Neural crest cell (in vitro differentiated cells): Measurements from ENCODE around the gene HOXC6. TPM values are rescaled to one million over a fixed set of nuclear protein-coding genes. Genes with fewer than 3 reads are reported as not detected.
"Not testable (repeated sequence)": the region's sequence is repeated elsewhere in the genome, so short reads cannot be mapped to it uniquely, and the experiment has no call there.

Source experiments
- DNase-seq: peaks from one replicate; pipeline ENCODE4 v3.0.0; 2021; ENCODE audit warnings: low read depth, mixed read lengths, low spot score
- H3K27ac Mint-ChIP-seq: one replicate; pipeline ENCODE4 v1.8.0; 2021; ENCODE audit warnings: mild to moderate bottlenecking, mixed read lengths; ENCODE audit not compliant: unreplicated experiment
- H3K27me3 Mint-ChIP-seq: 2 replicates; pipeline ENCODE4 v1.8.0; 2021; ENCODE audit warnings: low read depth, mild to moderate bottlenecking, mixed read lengths
- H3K36me3 Mint-ChIP-seq: 2 replicates; pipeline ENCODE4 v1.8.0; 2021; ENCODE audit warnings: low read depth, mild to moderate bottlenecking, mixed read lengths
- H3K4me1 Mint-ChIP-seq: 2 replicates; pipeline ENCODE4 v1.8.0; 2021; ENCODE audit warnings: mixed read lengths
- H3K4me3 Mint-ChIP-seq: one replicate; pipeline ENCODE4 v1.8.0; 2021; ENCODE audit warnings: mild to moderate bottlenecking, mixed read lengths
- H3K9me3 Mint-ChIP-seq: 2 replicates; pipeline ENCODE4 v1.8.0; 2021; ENCODE audit warnings: mixed read lengths
- total RNA-seq: library from RNA; stranded (reverse); gene quantifications from 2 replicates; pipeline ENCODE4 v1.2.1, GENCODE V29; 2021
- TF ChIP-seq, protein P1 (sequence below): fragments of 200-600 bp; sonication (generic); conservative IDR thresholded peaks from 2 replicates; pipeline ENCODE4 v1.5.0; 2021; ENCODE audit warnings: antibody characterized with exemption, mild to moderate bottlenecking

The HOXC6 gene
- total RNA-seq, 1 donor from 2014 or later, result 11.0 TPM

DNA sequence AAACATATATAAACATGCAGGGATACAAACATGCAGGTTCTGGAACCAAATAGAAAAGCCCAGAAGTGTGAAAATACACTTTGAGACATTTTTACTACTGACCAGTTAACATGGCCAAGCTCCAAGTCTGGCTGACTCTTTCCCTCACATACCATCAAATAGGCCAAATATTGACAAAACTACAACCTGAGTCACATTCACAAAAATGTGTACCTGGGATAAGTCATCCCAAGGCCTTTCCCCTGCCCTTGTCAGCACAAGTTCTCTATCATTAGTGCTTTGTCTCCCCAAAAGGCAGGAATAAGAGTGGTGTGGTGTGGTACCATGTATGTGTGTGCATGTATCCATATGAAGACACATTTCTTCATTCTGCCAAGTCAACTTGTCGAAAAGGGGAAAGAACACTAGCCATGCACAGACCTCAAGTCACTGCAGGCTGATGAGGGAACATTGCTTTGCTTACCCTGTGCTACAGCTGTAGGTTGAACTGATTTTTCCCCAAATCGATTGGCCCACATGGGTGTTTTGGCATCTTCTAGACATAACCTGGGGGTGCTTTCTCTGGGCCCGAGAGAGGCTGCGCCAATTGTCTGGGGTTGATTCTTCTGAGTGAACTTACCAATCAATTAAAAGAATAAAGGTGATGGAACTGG lies 40.3 kb downstream of the HOXC6 start:
- H3K27ac Mint-ChIP-seq, result no peak overlapping the region
- TF ChIP-seq, protein P1, sequence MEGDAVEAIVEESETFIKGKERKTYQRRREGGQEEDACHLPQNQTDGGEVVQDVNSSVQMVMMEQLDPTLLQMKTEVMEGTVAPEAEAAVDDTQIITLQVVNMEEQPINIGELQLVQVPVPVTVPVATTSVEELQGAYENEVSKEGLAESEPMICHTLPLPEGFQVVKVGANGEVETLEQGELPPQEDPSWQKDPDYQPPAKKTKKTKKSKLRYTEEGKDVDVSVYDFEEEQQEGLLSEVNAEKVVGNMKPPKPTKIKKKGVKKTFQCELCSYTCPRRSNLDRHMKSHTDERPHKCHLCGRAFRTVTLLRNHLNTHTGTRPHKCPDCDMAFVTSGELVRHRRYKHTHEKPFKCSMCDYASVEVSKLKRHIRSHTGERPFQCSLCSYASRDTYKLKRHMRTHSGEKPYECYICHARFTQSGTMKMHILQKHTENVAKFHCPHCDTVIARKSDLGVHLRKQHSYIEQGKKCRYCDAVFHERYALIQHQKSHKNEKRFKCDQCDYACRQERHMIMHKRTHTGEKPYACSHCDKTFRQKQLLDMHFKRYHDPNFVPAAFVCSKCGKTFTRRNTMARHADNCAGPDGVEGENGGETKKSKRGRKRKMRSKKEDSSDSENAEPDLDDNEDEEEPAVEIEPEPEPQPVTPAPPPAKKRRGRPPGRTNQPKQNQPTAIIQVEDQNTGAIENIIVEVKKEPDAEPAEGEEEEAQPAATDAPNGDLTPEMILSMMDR, result no peak
- peaks cover 90% of the 10 kb centered on the region for H3K27me3 Mint-ChIP-seq
- H3K4me3 Mint-ChIP-seq, result no peak overlapping the region
- no peaks in the 10 kb centered on the region for H3K4me1 Mint-ChIP-seq
- no peak for DNase-seq
- no peaks in the 10 kb centered on the region for H3K36me3 Mint-ChIP-seq
- H3K9me3 Mint-ChIP-seq, result no peaks in the 10 kb centered on the region

DNA sequence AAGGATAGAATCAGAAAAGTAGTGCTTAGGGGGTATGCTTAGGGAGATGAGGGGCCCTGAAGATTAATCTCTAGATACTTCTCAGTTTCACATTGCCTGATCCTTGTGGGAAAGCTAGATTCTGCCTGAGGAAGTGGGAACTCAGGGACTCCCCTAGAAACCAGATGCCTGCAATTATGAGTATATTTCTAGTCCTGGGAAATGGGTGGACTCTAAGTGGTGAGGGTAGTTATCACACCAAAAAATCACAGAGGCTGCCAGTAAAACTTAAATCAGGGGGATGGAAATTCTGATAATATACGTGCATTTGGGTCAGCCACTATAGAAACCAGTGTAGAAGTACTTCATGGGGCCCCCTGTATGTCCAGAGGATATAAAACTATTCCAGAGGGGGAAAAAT lies 43.7 kb downstream of the HOXC6 start:
- H3K4me3 Mint-ChIP-seq, result no peak overlapping the region
- DNase-seq, result no peak
- no peak overlapping the region for H3K27ac Mint-ChIP-seq
- H3K36me3 Mint-ChIP-seq, result no peaks in the 10 kb centered on the region
- peaks cover 95% of the 10 kb centered on the region for H3K27me3 Mint-ChIP-seq
- H3K9me3 Mint-ChIP-seq, result no peaks in the 10 kb centered on the region
- H3K4me1 Mint-ChIP-seq, result no peaks in the 10 kb centered on the region
- TF ChIP-seq, protein P1, result no peak

DNA sequence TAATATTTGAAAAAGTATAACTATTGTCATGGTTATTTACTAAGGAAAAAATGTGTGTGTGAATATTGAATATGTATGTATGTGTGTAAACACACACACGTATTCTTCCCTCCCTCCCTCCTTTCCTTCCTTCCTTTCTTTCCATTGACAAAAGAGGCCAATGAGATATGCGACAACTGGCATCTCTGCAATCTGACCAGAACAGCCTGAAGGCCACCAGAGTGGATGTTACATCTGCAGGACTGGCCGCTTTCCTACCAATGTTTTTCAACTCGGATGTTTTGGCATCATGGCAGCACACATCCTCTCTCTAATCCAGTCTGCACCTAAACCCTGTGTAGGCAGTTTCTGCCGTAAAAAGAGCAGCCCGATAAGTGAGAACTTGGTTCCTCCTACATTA lies 46.1 kb downstream of the HOXC6 start:
- TF ChIP-seq, protein P1, result no peak
- no peaks in the 10 kb centered on the region for H3K9me3 Mint-ChIP-seq
- DNase-seq, result no peak
- H3K36me3 Mint-ChIP-seq, result no peaks in the 10 kb centered on the region
- H3K27me3 Mint-ChIP-seq, result peaks cover 99% of the 10 kb centered on the region
- H3K4me3 Mint-ChIP-seq, result no peak overlapping the region
- H3K4me1 Mint-ChIP-seq, result no peaks in the 10 kb centered on the region
- no peak overlapping the region for H3K27ac Mint-ChIP-seq

DNA sequence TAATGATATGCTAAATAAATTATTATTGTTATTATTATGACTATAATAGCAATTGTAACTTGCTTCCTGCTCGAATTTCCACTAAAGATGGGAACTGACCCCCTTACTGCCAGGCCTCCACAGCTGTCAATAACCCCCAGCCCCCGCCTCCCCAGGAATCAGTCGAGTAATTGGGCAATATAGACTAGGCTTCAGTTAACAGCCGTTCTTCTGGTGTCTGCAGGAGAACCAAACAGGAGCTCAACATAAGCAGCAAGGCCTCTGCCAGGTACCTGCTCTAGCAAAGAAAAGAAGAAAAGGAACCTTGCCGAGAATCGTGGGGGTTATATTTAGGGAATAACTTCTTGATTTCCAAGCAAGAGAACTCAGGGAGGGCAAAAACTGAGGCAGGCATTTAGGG lies 47.2 kb downstream of the HOXC6 start:
- H3K36me3 Mint-ChIP-seq, result no peaks in the 10 kb centered on the region
- no peaks in the 10 kb centered on the region for H3K9me3 Mint-ChIP-seq
- H3K27me3 Mint-ChIP-seq, result peaks cover 99% of the 10 kb centered on the region
- TF ChIP-seq, protein P1, result no peak
- H3K27ac Mint-ChIP-seq, result no peak overlapping the region
- H3K4me1 Mint-ChIP-seq, result no peaks in the 10 kb centered on the region
- H3K4me3 Mint-ChIP-seq, result no peak overlapping the region
- DNase-seq, result no peak

DNA sequence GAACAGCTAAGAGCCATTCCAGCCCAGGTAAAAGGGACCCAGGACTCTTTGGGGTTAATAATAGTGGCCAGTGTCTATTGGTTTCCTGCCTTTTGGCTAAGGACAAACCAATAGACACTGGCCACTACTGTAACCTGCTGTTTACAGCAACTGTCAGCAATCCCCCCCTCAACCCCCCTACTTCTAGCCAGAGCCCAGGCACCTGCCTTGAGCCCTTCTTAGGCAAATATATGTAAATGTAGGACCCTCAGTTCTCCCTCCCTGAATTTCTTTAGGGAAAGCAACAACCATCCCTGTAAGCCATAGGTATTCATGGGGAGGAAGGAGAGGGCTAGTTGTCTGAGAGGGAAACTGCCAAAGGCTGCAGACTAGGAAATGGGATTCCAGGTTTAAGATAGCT lies 47.7 kb downstream of the HOXC6 start:
- Mint-ChIP-seq H3K4me3 (no peak overlapping the region), H3K27me3 (peaks cover 99% of the 10 kb centered on the region), H3K4me1 (no peaks in the 10 kb centered on the region), H3K36me3 (no peaks in the 10 kb centered on the region), H3K27ac (no peak overlapping the region), H3K9me3 (no peaks in the 10 kb centered on the region)
- TF ChIP-seq, protein P1, result no peak
- DNase-seq, result no peak

DNA sequence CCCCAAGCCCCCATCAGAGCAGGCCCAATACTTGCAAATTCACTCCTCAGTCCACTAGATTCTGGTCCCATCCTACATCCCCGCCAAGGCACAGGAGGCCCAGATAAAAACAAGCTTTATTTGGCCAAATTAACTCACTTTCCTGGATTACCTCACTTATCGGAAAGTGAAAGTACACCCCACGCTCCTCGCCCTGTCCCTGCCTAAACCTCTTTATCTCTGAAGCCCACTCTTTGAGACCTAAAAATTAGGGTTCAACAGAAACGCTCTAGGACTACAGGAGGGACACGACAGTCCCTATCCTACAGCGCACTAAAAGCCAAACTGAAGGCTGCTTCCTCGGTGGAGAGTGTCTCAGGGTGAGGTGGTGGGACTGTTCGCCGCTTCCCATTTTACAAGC lies 49.6 kb downstream of the HOXC6 start:
- not testable (repeated sequence) for DNase-seq, H3K4me3 Mint-ChIP-seq, H3K36me3 Mint-ChIP-seq, H3K27ac Mint-ChIP-seq, H3K9me3 Mint-ChIP-seq
- Mint-ChIP-seq H3K27me3 (peaks cover 97% of the 10 kb centered on the region), H3K4me1 (peaks cover 11% of the 10 kb centered on the region)

DNA sequence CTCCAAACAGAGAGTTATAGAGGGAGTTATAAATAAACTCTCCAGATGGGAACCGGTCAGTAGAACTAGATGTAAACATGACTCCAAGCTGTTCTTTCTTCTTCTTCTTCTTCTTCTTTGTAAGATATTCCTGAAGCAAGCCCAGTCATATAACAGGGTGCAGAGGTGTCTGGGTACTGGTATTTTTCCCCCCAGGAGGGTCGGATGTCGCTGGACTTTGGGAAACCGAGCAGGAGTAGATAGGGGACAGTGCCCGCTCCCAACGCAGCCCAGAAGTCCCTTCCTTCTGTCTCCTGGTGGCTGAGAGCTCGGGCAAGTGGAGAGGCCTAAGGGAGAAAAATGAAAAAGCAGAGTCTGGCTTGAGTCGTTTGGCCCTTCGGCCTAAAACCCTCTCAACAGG lies 50.9 kb downstream of the HOXC6 start:
- H3K36me3 Mint-ChIP-seq, H3K27ac Mint-ChIP-seq, H3K9me3 Mint-ChIP-seq, DNase-seq: not testable (repeated sequence)
- H3K4me1 Mint-ChIP-seq, result peaks cover 13% of the 10 kb centered on the region
- peak overlapping the region; percentile 33 for H3K4me3 Mint-ChIP-seq
- peaks cover 97% of the 10 kb centered on the region for H3K27me3 Mint-ChIP-seq
